ES-I3 (cell line): ENCODE data around the gene NR1H3.

Source experiments
- H3K36me3 ChIP-seq: 2 replicates; pipeline ENCODE4 v1.6.1; 2013; ENCODE audit warnings: mild to moderate bottlenecking, low read length, control low read depth, moderate library complexity; ENCODE audit not compliant: insufficient read depth
- H3K4me1 ChIP-seq: 2 replicates; pipeline ENCODE4 v1.6.1; 2013; ENCODE audit warnings: mild to moderate bottlenecking, control low read depth, low read length; ENCODE audit not compliant: insufficient read depth
- H3K9ac ChIP-seq: 2 replicates; pipeline ENCODE4 v1.6.1; 2013; ENCODE audit warnings: low read depth, mild to moderate bottlenecking, low read length, moderate library complexity
- H3K9me3 ChIP-seq: 2 replicates; pipeline ENCODE4 v1.6.1; 2013; ENCODE audit warnings: mild to moderate bottlenecking, low read length, moderate library complexity; ENCODE audit not compliant: control insufficient read depth, insufficient read depth

Gene NR1H3

DNA sequence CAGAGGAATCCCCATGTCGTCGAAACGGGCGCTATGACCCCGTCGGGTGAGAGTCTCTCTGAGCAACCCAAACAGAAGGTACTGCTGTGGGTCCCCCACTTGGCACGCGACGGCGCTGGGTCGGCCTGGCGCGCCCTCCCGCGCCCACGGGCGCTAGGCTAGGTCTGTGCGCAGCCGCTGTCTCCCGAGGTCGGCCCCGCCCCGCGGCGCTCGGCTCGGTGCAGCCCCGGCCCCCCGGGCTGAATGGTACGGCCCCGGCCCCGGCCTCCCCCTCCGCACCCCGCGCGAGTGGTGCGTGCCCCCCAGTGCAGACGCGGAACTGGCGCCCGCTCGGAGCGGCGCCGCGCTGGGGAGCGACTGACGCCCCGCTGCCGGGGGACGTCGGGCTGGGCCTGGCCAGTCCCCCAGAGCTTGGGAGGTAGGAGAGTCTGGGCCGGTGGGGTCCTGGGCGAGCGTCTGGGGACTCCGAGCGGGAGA lies 12.1 kb downstream of the NR1H3 start, which contains the start of gene MADD:
Gene MADD (plus strand): TSS at position 305 of the 477 bp plus-strand sequence.
- Histone ChIP-seq H3K9me3 (no peaks in the 10 kb centered on the region), H3K36me3 (no peaks in the 10 kb centered on the region), H3K9ac (peak within 1 kb of the TSS; percentile 96), H3K4me1 (peaks cover 18% of the 10 kb centered on the region)

DNA sequence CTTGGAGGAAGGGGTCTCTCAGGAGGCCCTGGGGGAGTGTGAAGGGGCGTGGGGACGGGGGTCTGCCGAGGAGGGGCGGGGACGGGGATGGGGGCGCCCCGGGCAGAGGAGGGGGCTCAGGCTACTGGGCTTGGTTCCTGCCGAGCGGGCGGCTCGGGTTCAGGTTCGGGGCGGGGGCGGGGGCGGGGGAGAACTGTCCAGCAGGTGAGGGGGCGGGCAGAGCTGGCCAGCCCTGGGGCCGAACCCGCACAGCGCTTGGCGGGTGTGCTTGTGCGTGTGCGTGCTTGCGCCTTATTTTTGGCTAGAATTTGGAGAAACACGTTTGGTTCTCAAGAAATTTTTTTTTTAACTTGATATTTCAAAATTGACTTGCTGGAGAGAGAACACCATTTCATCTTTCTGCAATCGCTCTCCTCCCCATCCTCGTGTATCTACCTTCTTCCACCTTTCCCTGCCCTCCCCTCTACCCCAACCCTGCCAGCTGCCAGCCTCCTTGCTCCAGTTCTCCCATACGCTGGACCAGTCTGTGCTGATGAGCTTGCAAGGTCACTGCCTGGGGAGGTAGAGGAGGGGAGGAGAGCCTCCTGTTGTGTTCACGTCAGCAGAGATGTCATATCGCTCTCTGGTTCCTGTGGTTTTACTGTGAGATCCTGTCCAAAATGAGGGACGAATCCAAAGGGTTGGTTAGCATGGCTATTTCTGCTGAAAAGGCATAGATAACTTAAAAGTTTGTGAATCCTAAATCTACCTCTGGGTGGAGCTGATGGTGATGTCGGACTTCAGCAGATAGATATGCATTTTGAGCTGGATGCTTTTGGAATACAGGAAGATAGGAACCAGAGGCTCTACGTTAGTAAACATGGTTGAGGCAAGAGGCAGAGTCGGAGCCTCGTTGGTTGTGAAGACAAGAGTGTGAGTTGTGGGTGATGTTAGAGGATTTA lies 12.8 kb downstream of the NR1H3 start:
- Histone ChIP-seq H3K4me1 (peaks cover 18% of the 10 kb centered on the region), H3K9ac (peak overlapping the region; percentile 96; the same call in 1 of the 2 replicates), H3K36me3 (peaks cover 2% of the 10 kb centered on the region; the same call in 1 of the 2 replicates), H3K9me3 (no peaks in the 10 kb centered on the region)

DNA sequence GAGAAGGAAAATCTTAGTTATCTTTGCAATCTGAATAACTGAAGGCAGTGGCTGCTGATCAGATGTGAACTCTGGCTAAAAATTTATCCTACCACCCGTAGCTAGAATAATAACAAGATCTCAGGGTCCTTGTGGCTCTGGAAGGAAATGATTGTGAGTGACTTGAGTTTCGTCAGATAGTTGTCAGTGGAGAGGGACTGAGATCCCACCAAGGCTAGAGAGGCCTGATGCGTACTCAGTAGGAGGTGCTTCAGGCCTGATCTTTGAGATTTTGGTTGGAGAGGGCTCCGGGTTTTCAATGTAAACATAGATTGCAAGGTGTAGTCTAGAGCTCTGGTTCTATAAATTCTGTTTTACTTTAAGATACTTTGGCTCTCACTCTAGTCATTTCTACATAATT lies 13.5 kb downstream of the NR1H3 start:
- peaks cover 6% of the 10 kb centered on the region; the same call in 1 of the 2 replicates for H3K36me3 ChIP-seq
- H3K4me1 ChIP-seq: peaks cover 18% of the 10 kb centered on the region
- no peak overlapping the region for H3K9ac ChIP-seq
- no peaks in the 10 kb centered on the region for H3K9me3 ChIP-seq

- H3K4me1 ChIP-seq: peaks cover 18% of the 10 kb centered on the region
- peaks cover 6% of the 10 kb centered on the region; the same call in 1 of the 2 replicates for H3K36me3 ChIP-seq
- H3K9me3 ChIP-seq: no peaks in the 10 kb centered on the region
- H3K9ac ChIP-seq: no peak overlapping the region
Observed at GRCh38 chr11:47271961-47272661, 14.3 kb downstream of the NR1H3 start.

DNA sequence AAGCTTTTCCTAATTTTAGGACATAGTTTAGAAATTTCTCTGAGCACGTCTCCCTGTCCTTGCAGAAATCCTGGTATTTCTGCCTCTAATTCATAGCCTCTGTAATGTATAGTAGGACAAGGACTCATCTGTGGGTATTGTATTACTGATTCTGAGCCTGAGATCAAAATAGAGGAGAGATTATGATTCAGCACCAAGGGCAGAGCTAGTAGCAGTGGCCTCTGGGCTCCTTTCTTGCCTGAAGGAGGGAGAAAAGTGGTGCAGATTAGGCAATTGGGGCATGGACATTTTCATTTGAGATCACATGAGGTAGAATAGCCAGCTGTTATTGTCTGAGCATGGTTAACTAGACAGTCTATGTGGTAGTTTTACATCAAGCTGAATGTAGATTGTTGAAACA lies 14.9 kb downstream of the NR1H3 start:
- Histone ChIP-seq H3K36me3 (peaks cover 6% of the 10 kb centered on the region; the same call in 1 of the 2 replicates), H3K9me3 (no peaks in the 10 kb centered on the region)

DNA sequence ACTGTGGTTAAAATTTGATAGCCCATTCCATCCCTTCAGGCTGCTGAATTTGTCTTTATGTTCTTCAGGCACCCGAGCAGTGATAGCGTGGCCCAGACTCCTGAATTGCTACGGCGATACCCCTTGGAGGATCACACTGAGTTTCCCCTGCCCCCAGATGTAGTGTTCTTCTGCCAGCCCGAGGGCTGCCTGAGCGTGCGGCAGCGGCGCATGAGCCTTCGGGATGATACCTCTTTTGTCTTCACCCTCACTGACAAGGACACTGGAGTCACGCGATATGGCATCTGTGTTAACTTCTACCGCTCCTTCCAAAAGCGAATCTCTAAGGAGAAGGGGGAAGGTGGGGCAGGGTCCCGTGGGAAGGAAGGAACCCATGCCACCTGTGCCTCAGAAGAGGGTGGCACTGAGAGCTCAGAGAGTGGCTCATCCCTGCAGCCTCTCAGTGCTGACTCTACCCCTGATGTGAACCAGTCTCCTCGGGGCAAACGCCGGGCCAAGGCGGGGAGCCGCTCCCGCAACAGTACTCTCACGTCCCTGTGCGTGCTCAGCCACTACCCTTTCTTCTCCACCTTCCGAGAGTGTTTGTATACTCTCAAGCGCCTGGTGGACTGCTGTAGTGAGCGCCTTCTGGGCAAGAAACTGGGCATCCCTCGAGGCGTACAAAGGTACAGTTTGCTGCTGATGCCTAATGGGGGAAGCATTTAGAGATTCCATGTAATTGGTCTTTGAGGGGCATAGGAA lies 16.9 kb downstream of the NR1H3 start:
- H3K9ac ChIP-seq: no peak overlapping the region
- H3K9me3 ChIP-seq: no peaks in the 10 kb centered on the region
- peaks cover 13% of the 10 kb centered on the region; the same call in 1 of the 2 replicates for H3K36me3 ChIP-seq
- peaks cover 9% of the 10 kb centered on the region for H3K4me1 ChIP-seq

More for the DNA sequence above, 14.9 kb downstream of the NR1H3 start:
- Histone ChIP-seq H3K9ac (no peak overlapping the region), H3K4me1 (peaks cover 18% of the 10 kb centered on the region)

GRCh38 chr11:47276923-47277322 lies 19.1 kb downstream of the NR1H3 start:
- H3K4me1 ChIP-seq: peaks cover under 1% of the 10 kb centered on the region; the same call in 1 of the 2 replicates
- no peaks in the 10 kb centered on the region for H3K9me3 ChIP-seq
- no peak overlapping the region for H3K9ac ChIP-seq
- H3K36me3 ChIP-seq: peaks cover 18% of the 10 kb centered on the region

- Histone ChIP-seq H3K36me3 (peaks cover 18% of the 10 kb centered on the region), H3K9me3 (no peaks in the 10 kb centered on the region), H3K9ac (no peak overlapping the region), H3K4me1 (no peaks in the 10 kb centered on the region)
Observed at GRCh38 chr11:47278058-47278457, 20.3 kb downstream of the NR1H3 start.

DNA sequence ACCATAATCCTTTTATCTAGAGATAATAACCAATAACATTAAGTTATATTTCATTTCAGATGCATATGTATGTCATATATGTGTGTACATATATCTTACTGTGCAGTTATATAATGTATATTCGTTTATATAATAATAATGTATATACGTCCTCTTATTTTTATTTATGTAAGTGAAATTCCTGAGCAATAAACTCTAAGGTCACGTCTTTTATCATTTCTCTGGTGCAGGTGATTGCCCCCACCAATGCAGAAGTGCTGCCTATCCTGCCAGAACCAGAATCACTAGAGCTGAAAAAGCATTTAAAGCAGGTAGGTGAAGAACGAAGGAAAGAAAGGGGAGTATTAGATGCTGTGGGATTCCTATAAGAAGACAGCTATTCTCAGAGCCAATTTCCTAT lies 21.0 kb downstream of the NR1H3 start:
- no peaks in the 10 kb centered on the region for H3K4me1 ChIP-seq
- H3K9ac ChIP-seq: no peak overlapping the region
- peaks cover 18% of the 10 kb centered on the region for H3K36me3 ChIP-seq
- no peaks in the 10 kb centered on the region for H3K9me3 ChIP-seq

DNA sequence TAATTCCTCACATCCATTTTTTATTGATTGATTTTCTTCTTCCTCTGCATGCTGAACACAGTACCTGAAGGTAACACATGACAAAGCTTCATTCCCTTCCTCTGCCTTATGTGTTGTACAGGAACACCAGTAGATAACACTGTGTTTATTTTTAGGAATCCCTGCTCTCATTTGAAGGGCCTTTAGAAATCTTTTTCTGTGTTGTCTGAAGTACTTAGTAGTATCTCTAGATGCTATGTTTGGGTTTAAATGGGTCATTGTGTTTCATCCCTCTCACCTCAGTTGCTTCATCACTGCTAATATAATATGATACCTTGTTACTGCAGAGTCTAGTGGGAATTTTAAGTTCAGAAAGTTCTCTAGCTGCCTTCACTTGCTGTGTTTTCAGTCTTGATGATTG lies 22.3 kb downstream of the NR1H3 start:
- no peak overlapping the region for H3K9ac ChIP-seq
- no peaks in the 10 kb centered on the region for H3K4me1 ChIP-seq
- no peaks in the 10 kb centered on the region for H3K9me3 ChIP-seq
- peaks cover 30% of the 10 kb centered on the region for H3K36me3 ChIP-seq

- Histone ChIP-seq H3K4me1 (no peaks in the 10 kb centered on the region), H3K36me3 (peaks cover 27% of the 10 kb centered on the region), H3K9ac (no peak overlapping the region), H3K9me3 (no peaks in the 10 kb centered on the region)
Observed at GRCh38 chr11:47280860-47281259, 23.1 kb downstream of the NR1H3 start.

DNA sequence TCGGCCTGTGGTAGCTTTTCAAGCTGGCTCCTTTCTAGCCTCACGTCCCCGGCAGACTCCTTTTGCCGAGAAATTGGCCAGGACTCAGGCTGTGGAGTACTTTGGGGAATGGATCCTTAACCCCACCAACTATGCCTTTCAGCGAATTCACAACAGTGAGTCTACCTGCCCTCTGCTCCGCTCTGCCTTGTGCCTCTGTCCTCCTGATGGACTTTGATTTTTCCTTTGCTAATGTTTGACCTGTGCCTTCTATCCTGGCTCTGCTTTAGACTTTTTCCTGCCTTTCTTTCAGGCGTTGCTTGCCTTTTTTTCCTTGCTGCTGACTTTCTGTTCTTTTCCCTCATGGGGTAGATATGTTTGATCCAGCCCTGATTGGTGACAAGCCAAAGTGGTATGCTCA lies 24.7 kb downstream of the NR1H3 start:
- Histone ChIP-seq H3K9ac (no peak overlapping the region), H3K9me3 (no peaks in the 10 kb centered on the region), H3K4me1 (no peaks in the 10 kb centered on the region), H3K36me3 (peaks cover 32% of the 10 kb centered on the region)

DNA sequence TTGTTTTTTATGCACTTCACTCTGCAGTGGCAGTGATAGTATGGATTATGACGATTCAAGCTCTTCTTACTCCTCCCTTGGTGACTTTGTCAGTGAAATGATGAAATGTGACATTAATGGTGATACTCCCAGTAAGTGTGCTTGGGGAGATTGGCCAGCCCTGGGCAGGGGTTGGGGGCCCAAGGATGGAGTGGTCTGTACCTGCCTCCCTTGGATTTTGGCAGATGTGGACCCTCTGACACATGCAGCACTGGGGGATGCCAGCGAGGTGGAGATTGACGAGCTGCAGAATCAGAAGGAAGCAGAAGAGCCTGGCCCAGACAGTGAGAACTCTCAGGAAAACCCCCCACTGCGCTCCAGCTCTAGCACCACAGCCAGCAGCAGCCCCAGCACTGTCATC lies 26.4 kb downstream of the NR1H3 start:
- Histone ChIP-seq H3K36me3 (peaks cover 30% of the 10 kb centered on the region), H3K9me3 (no peaks in the 10 kb centered on the region), H3K9ac (no peak overlapping the region), H3K4me1 (no peaks in the 10 kb centered on the region)
